GM15510 (cell line): ENCODE measurements around the gene MSANTD2.
A peak's percentile ranks its signal among the peaks of the same experiment; 100 is the strongest.

Source experiments
- POLR2A ChIP-seq: IDR thresholded peaks from 3 replicates; pipeline ENCODE4 v1.6.1; 2011; ENCODE audit warnings: borderline replicate concordance; ENCODE audit not compliant: insufficient read length; ENCODE audit errors: extremely low read depth

Gene MSANTD2

GRCh38 chr11:124745835-124746620 is 54.2 kb downstream of the MSANTD2 start:
- TF ChIP-seq POLR2A: peak; percentile 24

- no peak for TF ChIP-seq POLR2A
Measured at GRCh38 chr11:124745270-124745834, 54.9 kb downstream of the MSANTD2 start.

GRCh38 chr11:124743050-124743449 is 57.2 kb downstream of the MSANTD2 start:
- TF ChIP-seq POLR2A: no peak

- TF ChIP-seq POLR2A: no peak
Measured at GRCh38 chr11:124742555-124742954, 57.7 kb downstream of the MSANTD2 start.

- no peak for TF ChIP-seq POLR2A
Measured at GRCh38 chr11:124740277-124740882, 59.8 kb downstream of the MSANTD2 start.

- TF ChIP-seq POLR2A: no peak
Measured at GRCh38 chr11:124739479-124740276, 60.5 kb downstream of the MSANTD2 start, which contains the start of gene NRGN. Gene NRGN (plus strand): TSS chr11:124739942. CDS start chr11:124740085, 143 bp downstream.

GRCh38 chr11:124738713-124739478 is 61.3 kb downstream of the MSANTD2 start:
- TF ChIP-seq POLR2A: no peak

GRCh38 chr11:124737638-124738305 is 62.4 kb downstream of the MSANTD2 start:
- TF ChIP-seq POLR2A: no peak

GRCh38 chr11:124736736-124737135 is 63.5 kb downstream of the MSANTD2 start:
- no peak for TF ChIP-seq POLR2A

- no peak for TF ChIP-seq POLR2A
Measured at GRCh38 chr11:124732230-124732629, 68.0 kb downstream of the MSANTD2 start.

- TF ChIP-seq POLR2A: no peak
Measured at GRCh38 chr11:124729571-124729970, 70.6 kb downstream of the MSANTD2 start.

- no peak for TF ChIP-seq POLR2A
Measured at GRCh38 chr11:124728134-124728533, 72.1 kb downstream of the MSANTD2 start.

GRCh38 chr11:124727474-124727873 is 72.7 kb downstream of the MSANTD2 start:
- TF ChIP-seq POLR2A: no peak

- TF ChIP-seq POLR2A: no peak
Measured at GRCh38 chr11:124725719-124726105, 74.5 kb downstream of the MSANTD2 start.
